Right renal pelvis (tissue), 4 donors: ENCODE data around the gene CARM1. TPM values are rescaled to one million over a fixed set of nuclear protein-coding genes. Genes with fewer than 3 reads are reported as not detected.
A peak's percentile ranks its signal among the peaks of the same experiment; 100 is the strongest.
"Not testable (repeated sequence)": the region's sequence is repeated elsewhere in the genome, so short reads cannot be mapped to it uniquely, and the experiment has no call there.

Source experiments
- DNase-seq, 4 donors: peaks; one replicate each; pipeline ENCODE4 v3.0.0-alpha.2; 2013; ENCODE audit warnings: low read depth in 4 of 4, low spot score in 3 of 4, missing footprints in 1 of 4
- polyA plus RNA-seq, 4 donors: library from polyadenylated mRNA; unstranded; fragments of 120-200 nt; gene quantifications; one replicate each; pipeline ENCODE4 v1.2.1, GENCODE V29; 2013; ENCODE audit not compliant: insufficient read length in 4 of 4

Gene CARM1
- polyA plus RNA-seq, 4 donors = 42.5 to 58.2 (median 45.3) TPM

- DNase-seq = no peak
Observed at GRCh38 chr19:10927730-10928562, 56.6 kb downstream of the CARM1 start.

DNA sequence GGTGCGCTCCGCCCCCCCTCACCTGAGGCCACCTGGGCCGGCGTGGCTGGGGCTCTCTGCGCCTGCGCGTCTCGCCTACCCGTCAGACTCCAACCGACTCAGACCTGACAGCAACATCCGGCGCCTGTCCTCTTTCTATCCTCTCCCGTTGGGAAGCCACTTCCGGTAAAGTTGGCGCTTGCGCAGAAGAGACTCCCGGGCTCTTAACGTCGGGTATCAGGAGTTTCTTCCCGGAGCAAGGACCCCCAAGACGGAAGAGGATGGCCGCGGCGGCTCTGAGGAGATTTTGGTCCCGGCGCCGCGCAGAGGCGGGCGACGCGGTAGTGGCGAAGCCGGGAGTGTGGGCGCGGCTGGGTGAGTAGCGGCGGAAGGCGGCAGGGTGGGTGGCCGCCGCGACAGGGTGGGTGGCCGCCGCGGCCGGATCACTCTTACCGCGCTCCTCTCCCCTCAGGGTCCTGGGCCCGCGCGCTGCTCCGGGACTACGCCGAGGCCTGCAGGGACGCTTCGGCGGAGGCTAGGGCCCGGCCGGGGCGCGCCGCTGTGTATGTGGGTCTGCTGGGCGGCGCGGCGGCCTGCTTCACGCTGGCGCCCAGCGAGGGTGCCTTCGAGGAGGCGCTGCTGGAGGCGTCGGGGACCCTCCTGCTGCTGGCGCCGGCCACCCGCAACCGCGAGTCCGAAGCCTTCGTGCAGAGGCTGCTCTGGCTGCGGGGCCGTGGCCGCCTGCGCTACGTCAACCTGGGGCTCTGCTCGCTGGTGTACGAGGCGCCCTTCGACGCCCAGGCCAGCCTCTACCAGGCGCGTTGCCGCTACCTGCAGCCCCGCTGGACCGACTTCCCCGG lies 57.4 kb downstream of the CARM1 start, which contains the start of the genes TIMM29 and YIPF2:
TSS of gene TIMM29 (plus strand) at position 249 of the 839 bp plus-strand sequence. CDS start at position 261, 12 bp downstream.
TSS of gene YIPF2 (minus strand) at position 77 of the 839 bp plus-strand sequence. CDS start 229 bp downstream, outside the sequence.
- peak; percentile 91 to 99 (median 99) for DNase-seq

- no peak for DNase-seq
Observed at GRCh38 chr19:10929402-10929794, 58.0 kb downstream of the CARM1 start.

DNA sequence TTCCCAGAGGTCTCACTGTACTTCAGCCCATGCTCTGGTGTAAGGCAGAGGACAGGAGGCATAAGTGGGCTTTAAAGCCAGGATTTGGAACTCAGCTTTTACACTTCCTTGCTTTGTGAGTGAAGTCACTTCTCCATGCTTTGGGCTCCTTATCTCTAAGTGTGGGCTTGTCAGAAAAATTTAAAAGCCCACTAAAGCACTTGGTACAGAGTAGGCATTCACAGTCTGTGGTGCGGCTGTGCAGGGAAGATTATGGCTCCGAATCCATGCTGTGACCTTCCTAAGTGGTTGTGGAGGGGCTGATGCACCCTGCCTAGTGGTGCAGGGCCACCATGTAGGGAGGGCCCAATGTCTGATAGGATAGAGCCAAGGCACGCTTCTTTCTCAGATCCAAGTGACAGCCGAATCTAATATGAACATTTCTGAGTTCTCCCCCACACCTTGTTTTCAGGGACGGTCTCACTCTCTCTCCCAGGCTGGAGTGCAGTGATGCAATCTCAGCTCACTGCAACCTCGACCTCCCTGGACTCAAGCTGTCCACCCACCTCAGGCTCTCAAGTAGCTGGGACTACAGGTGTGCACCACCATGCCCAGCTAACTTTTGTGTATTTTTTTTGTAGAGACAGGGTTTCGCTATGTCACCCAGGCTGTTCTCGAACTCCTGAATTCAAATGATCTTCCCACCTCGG lies 64.2 kb downstream of the CARM1 start:
- DNase-seq = no peak

- DNase-seq = peak; percentile 61 to 74 (median 67)
Observed at GRCh38 chr19:10936661-10937084, 65.3 kb downstream of the CARM1 start.

- not testable (repeated sequence) for DNase-seq
Observed at GRCh38 chr19:10941649-10942048, 70.3 kb downstream of the CARM1 start.

GRCh38 chr19:10943412-10943811 lies 72.1 kb downstream of the CARM1 start:
- not testable (repeated sequence) for DNase-seq

GRCh38 chr19:10945264-10945663 lies 73.9 kb downstream of the CARM1 start:
- DNase-seq = no peak

DNA sequence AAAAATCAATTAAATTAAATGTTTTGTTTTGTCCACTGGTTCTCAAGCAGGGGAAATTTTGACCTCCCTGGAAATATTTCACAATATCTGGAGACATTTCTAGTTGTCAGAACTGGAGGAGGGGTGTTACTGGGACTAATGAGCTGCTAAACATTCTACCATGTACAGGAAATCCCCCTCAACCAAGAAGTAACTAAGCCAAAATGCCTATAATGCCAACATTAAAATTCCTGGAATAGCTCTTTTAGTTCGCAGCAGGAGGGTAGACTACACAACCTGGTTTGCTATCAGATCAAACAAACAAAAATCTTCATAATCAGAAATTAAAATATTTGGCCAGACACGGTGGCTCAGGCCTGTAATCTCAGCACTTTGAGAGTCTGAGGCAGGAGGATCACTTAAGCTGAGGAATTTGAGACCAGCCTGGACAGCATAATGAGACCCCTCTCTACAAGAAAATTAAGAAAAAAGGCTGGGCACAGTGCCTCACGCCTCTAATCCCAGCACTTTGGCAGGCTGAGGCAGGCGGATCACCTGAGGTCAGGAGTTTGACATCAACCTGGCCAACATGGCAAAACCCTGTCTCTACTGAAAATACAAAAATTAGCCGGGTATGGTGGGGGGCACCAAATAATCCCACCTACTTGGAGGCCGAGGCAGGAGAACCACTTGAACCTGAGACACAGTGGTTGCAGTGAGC lies 75.8 kb downstream of the CARM1 start:
- DNase-seq = no peak

DNA sequence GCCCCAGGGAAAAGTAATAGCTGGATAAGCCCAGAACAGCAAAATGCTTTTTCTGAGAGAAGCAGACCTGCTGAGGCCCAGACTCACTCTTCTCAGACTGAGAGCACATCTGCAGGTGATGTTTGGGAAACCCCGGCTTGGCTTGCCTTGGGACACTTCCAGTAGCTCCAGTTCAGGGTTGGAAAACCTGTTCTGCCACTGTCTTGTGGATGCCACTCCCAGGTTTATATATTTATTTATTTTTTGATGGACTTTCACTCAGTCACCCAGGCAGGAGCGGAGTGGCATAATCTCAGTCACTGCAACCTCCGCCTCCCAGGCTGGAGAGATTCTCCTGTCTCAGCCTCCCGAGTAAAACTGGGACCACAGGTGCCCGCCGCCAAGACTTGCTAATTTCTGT lies 81.5 kb downstream of the CARM1 start:
- DNase-seq = no peak

DNA sequence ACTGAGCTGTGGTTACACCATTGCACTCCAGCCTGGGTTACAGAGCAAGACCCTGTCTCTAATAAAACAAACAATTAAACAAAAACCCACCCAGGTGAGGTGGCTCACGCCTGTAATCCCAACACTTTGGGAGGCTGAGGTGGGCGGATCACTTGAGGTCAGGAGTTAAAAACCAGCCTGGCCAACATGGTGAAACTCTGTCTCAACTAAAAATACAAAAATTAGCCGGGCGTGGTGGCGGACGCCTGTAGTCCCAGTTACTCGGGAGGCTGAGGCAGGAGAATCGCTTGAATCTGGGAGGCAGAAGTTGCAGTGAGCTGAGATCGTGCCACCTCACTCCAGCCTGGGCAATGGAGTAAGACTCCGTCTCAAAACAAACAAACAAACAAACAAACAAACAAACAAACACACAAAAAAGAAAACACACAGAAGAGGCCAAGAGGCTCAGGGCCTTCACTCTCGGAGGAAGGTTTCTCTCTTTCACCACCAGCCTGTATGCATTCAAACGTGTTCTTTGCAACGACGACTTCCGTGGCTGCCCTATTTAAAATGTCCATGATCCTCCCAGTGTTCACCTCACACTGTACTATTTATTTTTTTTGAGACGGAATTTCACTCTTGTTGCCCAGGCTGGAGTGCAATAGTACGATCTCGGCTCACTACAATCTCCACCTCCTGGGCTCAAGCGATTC lies 88.1 kb downstream of the CARM1 start:
- DNase-seq = not testable (repeated sequence)

DNA sequence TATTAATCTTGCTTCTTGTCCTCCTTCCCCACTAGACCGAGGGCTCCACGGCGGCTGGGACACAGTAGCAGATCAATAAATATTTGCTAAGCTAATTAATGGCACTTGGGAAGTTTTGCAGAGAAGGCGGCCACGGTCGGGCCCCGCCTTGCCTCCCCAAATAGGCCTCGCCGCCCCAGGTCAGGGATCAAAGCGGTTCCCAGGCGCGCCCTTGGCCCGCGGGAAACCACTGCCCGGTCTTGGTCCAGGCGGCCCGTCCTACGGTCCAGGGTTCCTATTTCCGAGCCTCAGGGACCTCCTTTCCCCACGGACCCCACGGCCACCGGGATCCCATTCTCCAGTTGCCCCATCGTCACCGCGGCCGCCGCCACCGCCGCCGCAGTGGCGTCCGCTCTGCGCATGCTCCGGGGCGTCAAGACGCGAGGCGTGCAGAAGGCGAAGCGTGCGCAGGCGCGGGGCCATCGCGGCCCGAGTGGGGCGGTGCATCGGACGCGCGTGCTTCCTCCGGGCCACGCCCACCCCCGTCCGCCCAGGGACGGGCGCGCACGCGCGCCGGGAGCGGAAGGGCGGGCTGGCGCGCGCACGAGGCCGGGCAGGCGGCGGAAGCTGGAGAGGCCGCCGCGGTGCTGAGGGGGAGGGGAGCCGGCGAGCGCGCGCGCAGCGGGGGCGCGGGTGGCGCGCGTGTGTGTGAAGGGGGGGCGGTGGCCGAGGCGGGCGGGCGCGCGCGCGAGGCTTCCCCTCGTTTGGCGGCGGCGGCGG lies 89.1 kb downstream of the CARM1 start, which contains the start of gene SMARCA4:
TSS of gene SMARCA4 (plus strand) at position 717 of the 759 bp plus-strand sequence. CDS start 23,122 bp downstream, outside the sequence.
- peak; percentile 95 to 98 (median 96) for DNase-seq

DNA sequence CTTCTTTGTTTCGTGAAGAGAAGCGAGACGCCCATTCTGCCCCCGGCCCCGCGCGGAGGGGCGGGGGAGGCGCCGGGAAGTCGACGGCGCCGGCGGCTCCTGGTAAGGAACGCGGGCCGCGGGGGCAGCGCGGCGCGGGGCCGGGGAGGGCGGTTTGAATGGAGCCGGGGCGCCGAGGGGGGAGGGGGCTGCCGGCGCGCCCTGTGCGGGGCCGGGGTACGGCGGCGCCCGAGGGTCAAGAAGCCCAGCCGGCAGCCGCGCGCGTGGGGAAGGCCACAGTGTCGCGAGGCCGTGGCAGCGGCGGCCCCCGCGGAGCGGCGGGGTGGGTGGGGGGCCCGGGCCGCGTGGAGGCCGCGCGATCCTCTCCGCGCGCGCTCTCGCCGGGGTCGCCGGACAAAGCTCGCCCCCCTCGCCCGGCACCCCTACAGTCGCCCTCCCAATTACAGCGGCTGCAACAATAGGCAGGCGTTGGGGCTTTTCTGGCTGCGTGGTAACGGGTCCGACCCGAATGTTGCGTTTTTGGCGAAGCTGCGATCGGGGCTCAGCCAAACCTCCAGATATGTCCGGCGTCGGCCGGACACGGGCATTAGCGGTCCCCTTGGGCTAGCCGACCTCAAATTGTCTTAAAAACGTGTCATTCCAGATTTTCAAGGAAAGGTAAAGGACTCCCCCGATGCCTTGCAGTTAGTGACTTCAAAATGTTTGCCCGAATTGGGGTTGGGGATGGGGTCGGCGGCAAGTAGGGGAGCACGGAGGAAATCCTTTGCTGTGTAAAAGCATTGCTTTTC lies 89.9 kb downstream of the CARM1 start:
- DNase-seq = peak in 1 of 4 donors; percentile 40

GRCh38 chr19:10962863-10963262 lies 91.5 kb downstream of the CARM1 start:
- DNase-seq = no peak

DNA sequence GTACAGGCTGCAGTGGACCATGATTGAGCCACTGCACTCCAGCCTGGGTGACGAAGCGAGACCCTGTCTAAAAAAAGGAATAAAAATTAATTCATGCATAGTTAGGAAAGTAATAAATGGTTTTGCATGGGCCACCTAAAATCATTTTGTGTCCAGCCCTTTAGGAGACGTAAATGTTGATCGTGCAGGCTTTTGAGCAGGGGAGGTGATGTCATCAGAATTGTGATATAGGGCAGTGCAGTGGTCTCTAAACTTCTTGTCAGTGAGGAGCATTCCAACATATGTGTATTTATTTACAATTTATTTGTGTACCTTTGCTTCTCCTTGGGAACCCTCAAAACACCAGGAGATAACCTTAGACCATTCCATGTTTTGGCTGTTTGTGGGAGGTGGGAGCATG lies 92.5 kb downstream of the CARM1 start:
- no peak for DNase-seq

GRCh38 chr19:10964903-10965302 lies 93.5 kb downstream of the CARM1 start:
- DNase-seq = no peak

DNA sequence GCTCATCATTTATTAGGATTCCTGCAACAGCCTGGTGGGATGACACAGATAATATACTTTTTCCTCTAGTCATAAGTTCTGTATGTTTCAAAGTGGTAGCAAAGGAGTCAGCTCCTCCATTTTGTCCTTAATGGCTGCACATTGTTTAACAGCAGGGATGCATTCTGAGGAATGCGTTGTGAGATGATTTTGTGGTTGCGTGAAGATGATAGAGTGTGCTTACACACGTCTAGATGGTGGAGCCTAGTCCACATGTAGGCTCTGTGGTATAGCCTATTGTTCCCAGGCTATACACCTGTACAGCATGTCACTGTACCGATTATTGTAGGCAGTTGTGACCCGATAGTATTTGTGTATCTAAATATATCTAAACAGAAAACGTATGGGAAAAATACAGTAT lies 94.0 kb downstream of the CARM1 start:
- DNase-seq = no peak

DNA sequence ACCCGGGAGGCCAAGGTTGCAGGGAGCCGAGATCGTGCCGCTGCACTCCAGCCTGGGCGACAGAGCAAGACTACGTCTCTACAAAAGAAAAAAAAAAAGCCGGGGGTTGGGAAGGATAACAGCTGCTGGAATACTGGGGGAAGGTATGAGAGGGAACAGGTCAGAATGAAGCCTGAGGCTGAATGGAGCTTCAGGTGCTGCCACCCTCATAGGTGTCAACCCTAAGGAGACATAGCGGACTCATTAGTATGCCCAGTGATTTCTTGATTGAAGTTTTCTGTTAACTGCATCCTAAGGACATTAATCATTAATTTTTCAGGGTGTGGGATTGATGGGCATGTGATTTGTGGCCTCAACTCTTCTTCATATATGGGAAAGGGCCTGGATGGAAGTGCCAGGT lies 95.5 kb downstream of the CARM1 start:
- no peak for DNase-seq
